CD14-positive monocyte (primary cell): ENCODE measurements around the gene DRD2. TPM values are rescaled to one million over a fixed set of nuclear protein-coding genes. Genes with fewer than 3 reads are reported as not detected.

Experiments used
- DNase-seq, 3 donors: peaks; one replicate each; pipeline ENCODE4 v3.0.0-alpha.2; 2011 to 2022
- H2AFZ ChIP-seq: 2 replicates; pipeline ENCODE4 v1.6.0; 2012; ENCODE audit warnings: mild to moderate bottlenecking, low read depth, low read length, inconsistent platforms; ENCODE audit not compliant: insufficient read depth, poor library complexity, severe bottlenecking
- H3K27ac ChIP-seq, 2 donors: 1 replicate in 1 of 2; 2 replicates in 1 of 2; pipeline ENCODE4 v1.5.1; 2012 to 2013; ENCODE audit warnings: low read length in 2 of 2, control low read depth in 1 of 2, inconsistent platforms in 1 of 2, low read depth in 1 of 2, mild to moderate bottlenecking in 1 of 2
- H3K27me3 ChIP-seq, 2 donors: one replicate each; pipeline versions ENCODE4 v1.6.0 to v1.6.1; 2011 to 2013; ENCODE audit warnings: low read length in 2 of 2; ENCODE audit not compliant: control insufficient read depth in 2 of 2, insufficient read depth in 2 of 2
- H3K36me3 ChIP-seq, 2 donors: replicated peaks in 1 of 2; 1 replicate in 1 of 2; 2 replicates in 1 of 2; pipeline versions ENCODE4 v1.5.1 to v1.6.1; 2012 to 2013; ENCODE audit warnings: low read length in 2 of 2, control low read depth in 1 of 2, inconsistent platforms in 1 of 2, mild to moderate bottlenecking in 1 of 2; ENCODE audit not compliant: insufficient read depth in 2 of 2, control insufficient read depth in 1 of 2
- H3K4me1 ChIP-seq, 2 donors: 1 replicate in 1 of 2; 2 replicates in 1 of 2; pipeline versions ENCODE4 v1.5.1 to v1.6.1; 2012 to 2013; ENCODE audit warnings: low read length in 2 of 2, control low read depth in 1 of 2, inconsistent platforms in 1 of 2, mild to moderate bottlenecking in 1 of 2, moderate library complexity in 1 of 2; ENCODE audit not compliant: insufficient read depth in 2 of 2, control insufficient read depth in 1 of 2
- H3K4me2 ChIP-seq: replicated peaks from 2 replicates; pipeline ENCODE3; 2012; ENCODE audit warnings: low read length, moderate library complexity, mild to moderate bottlenecking; ENCODE audit not compliant: poor library complexity, severe bottlenecking; ENCODE audit errors: extremely low read depth
- H3K4me3 ChIP-seq, 3 experiments: fragments of 200-600 bp in 1 of 3; sonication (generic) in 1 of 3; replicated peaks in 1 of 3; 1 replicate in 2 of 3; 2 replicates in 1 of 3; pipeline ENCODE4 v1.5.1; 2011 to 2013; ENCODE audit warnings: low read length in 3 of 3, mild to moderate bottlenecking in 3 of 3, control low read depth in 2 of 3, low read depth in 2 of 3, inconsistent platforms in 1 of 3, moderate library complexity in 1 of 3
- H3K79me2 ChIP-seq: 2 replicates; pipeline ENCODE4 v1.6.0; 2012; ENCODE audit warnings: mild to moderate bottlenecking, control low read depth, inconsistent platforms, low read length, moderate library complexity; ENCODE audit not compliant: insufficient read depth
- H3K9ac ChIP-seq: 2 replicates; pipeline ENCODE4 v1.6.0; 2017; ENCODE audit warnings: low read length, mild to moderate bottlenecking; ENCODE audit not compliant: insufficient read depth, poor library complexity, severe bottlenecking
- H3K9me3 ChIP-seq, 2 donors: replicated peaks in 1 of 2; 1 replicate in 1 of 2; 2 replicates in 1 of 2; pipeline versions ENCODE4 v1.5.1 to v1.6.1; 2012 to 2013; ENCODE audit warnings: low read length in 2 of 2, control low read depth in 1 of 2; ENCODE audit not compliant: control insufficient read depth in 1 of 2, insufficient read depth in 1 of 2
- H4K20me1 ChIP-seq: 2 replicates; pipeline ENCODE4 v1.6.0; 2012; ENCODE audit warnings: mild to moderate bottlenecking, low read length, control low read depth, moderate library complexity; ENCODE audit not compliant: insufficient read depth
- H3K27ac Mint-ChIP-seq, 7 donors: one replicate each; pipeline ENCODE4 v1.8.0; 2020; ENCODE audit warnings: mild to moderate bottlenecking in 7 of 7, mixed read lengths in 7 of 7, moderate library complexity in 6 of 7, inconsistent platforms in 2 of 7
- H3K27me3 Mint-ChIP-seq, 3 donors: one replicate each; pipeline ENCODE4 v1.8.0; 2021 to 2022; ENCODE audit warnings: low read depth in 3 of 3, mild to moderate bottlenecking in 3 of 3, mixed read lengths in 3 of 3, moderate library complexity in 3 of 3, inconsistent platforms in 1 of 3
- H3K36me3 Mint-ChIP-seq, 2 donors: one replicate each; pipeline ENCODE4 v1.8.0; 2020; ENCODE audit warnings: mixed read lengths in 2 of 2, inconsistent platforms in 1 of 2, mild to moderate bottlenecking in 1 of 2
- H3K4me1 Mint-ChIP-seq: one replicate; pipeline ENCODE4 v1.8.0; 2020; ENCODE audit warnings: mild to moderate bottlenecking, mixed read lengths
- H3K4me3 Mint-ChIP-seq, 2 donors: one replicate each; pipeline ENCODE4 v1.8.0; 2020; ENCODE audit warnings: mild to moderate bottlenecking in 2 of 2, mixed read lengths in 2 of 2, moderate library complexity in 1 of 2
- H3K9me3 Mint-ChIP-seq, 7 donors: one replicate each; pipeline ENCODE4 v1.8.0; 2020 to 2022; ENCODE audit warnings: mixed read lengths in 7 of 7, mild to moderate bottlenecking in 6 of 7, moderate library complexity in 6 of 7, inconsistent platforms in 2 of 7
- WGBS: methylation state at CpG from one replicate; pipeline ENCODE4 v1.1.5; 2013; ENCODE audit warnings: missing lambda C conversion rate; ENCODE audit not compliant: insufficient coverage; 5-methylcytosine and 5-hydroxymethylcytosine counted together
- intact Hi-C, 2 donors: fragments of 100-400 bp; cut with micrococcal nuclease; formaldehyde crosslinking; loops; one replicate each; pipeline versions ENCODE4 v1.15.0 to v1.15.1; 2023
- polyA plus RNA-seq, 3 donors: library from polyadenylated mRNA; depleted of rRNA in 1 of 3; unstranded in 2 of 3; stranded (reverse) in 1 of 3; fragments of 300-500 nt in 2 of 3; fragments of >200 nt in 1 of 3; fragmentation: Illumina TruSeq in 2 of 3; gene quantifications; 1 replicate in 2 of 3; 2 replicates in 1 of 3; pipeline ENCODE4 v1.2.3, GENCODE V29; 2012 to 2021
- TF ChIP-seq, protein P1 (sequence below): fragments of 200-600 bp; IDR thresholded peaks from one replicate; pipeline ENCODE4 v1.8.0; 2022; ENCODE audit warnings: antibody characterized with exemption, mild to moderate bottlenecking

Gene DRD2
- polyA plus RNA-seq, 3 donors = not detected

DNA sequence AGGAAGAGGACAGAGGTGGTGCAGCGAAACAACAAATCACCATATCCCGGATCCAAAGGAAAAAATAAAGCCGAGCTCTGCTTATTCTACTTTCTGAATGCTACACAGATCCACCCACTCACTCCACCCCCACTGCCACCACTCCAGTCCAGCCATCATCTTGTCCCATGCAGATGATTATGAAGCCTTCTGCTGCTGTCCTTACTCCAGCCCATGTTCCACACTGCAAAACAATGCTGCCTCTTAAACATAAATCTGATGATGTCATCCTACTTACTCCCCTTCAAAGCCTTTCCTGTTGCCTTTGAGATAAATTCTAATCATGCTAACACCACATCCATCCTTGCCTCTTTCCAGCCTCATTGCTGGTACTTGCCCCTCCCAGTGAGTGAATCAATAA, 6.5 kb upstream of the DRD2 start:
- Histone ChIP-seq H3K36me3 (no peaks in the 10 kb centered on the region), H3K27ac (no peak overlapping the region), H3K27me3 (peaks cover 11% of the 10 kb centered on the region in 2 donors), H3K4me3 (no peak overlapping the region), H4K20me1 (no peaks in the 10 kb centered on the region), H3K79me2 (no peaks in the 10 kb centered on the region), H3K4me2 (no peak overlapping the region), H3K4me1 (no peaks in the 10 kb centered on the region), H3K9me3 (no peaks in the 10 kb centered on the region), H3K9ac (no peak overlapping the region), H2AFZ (no peak overlapping the region)
- Mint-ChIP-seq H3K9me3 (peaks cover 0 to 4% (median 0%) of the 10 kb centered on the region in 7 donors), H3K4me3 (no peak overlapping the region), H3K27me3 (peaks cover 9 to 31% (median 15%) of the 10 kb centered on the region in 3 donors), H3K4me1 (no peaks in the 10 kb centered on the region), H3K27ac (no peak overlapping the region), H3K36me3 (no peaks in the 10 kb centered on the region)
- 77% methylated on average over 3 of the region's 3 CpGs for WGBS
- TF ChIP-seq, protein P1, sequence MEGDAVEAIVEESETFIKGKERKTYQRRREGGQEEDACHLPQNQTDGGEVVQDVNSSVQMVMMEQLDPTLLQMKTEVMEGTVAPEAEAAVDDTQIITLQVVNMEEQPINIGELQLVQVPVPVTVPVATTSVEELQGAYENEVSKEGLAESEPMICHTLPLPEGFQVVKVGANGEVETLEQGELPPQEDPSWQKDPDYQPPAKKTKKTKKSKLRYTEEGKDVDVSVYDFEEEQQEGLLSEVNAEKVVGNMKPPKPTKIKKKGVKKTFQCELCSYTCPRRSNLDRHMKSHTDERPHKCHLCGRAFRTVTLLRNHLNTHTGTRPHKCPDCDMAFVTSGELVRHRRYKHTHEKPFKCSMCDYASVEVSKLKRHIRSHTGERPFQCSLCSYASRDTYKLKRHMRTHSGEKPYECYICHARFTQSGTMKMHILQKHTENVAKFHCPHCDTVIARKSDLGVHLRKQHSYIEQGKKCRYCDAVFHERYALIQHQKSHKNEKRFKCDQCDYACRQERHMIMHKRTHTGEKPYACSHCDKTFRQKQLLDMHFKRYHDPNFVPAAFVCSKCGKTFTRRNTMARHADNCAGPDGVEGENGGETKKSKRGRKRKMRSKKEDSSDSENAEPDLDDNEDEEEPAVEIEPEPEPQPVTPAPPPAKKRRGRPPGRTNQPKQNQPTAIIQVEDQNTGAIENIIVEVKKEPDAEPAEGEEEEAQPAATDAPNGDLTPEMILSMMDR = no peak
- DNase-seq = no peak
- intact Hi-C loops = no loop called here

DNA sequence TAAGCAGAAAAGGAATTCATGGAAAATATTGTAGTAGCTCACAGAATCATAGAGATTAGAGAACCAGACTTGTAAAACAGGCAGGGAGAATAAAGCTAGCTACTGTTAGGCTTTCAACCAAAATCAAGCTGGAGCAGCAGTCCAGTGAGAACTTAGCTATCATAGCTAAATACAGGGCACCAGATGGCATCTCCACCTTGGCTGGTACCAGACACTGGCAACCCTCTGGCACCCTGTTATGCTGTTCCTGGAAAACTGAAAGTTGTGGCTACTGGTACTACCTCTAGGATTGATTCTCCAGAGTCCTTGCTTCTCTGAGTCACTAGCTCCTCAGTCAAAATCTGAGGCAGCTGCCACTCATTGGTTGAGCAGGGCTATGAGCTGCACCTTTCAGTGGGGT, 6.0 kb upstream of the DRD2 start:
- peaks cover 0 to 4% (median 0%) of the 10 kb centered on the region in 7 donors for H3K9me3 Mint-ChIP-seq
- TF ChIP-seq, protein P1 = no peak
- peaks cover 14 to 36% (median 19%) of the 10 kb centered on the region in 3 donors for H3K27me3 Mint-ChIP-seq
- H3K9me3 ChIP-seq = no peaks in the 10 kb centered on the region
- no peaks in the 10 kb centered on the region for H3K36me3 Mint-ChIP-seq
- no peak overlapping the region for H3K27ac Mint-ChIP-seq
- H3K27me3 ChIP-seq = peaks cover 15% of the 10 kb centered on the region in 2 donors
- H3K4me3 ChIP-seq = no peak overlapping the region
- H3K4me1 ChIP-seq = no peaks in the 10 kb centered on the region
- intact Hi-C loops = no loop called here
- no peak overlapping the region for H3K4me2 ChIP-seq
- H3K9ac ChIP-seq = no peak overlapping the region
- H3K27ac ChIP-seq = no peak overlapping the region
- no peaks in the 10 kb centered on the region for H3K79me2 ChIP-seq
- DNase-seq = no peak
- H2AFZ ChIP-seq = no peak overlapping the region
- H3K4me3 Mint-ChIP-seq = no peak overlapping the region
- H4K20me1 ChIP-seq = no peaks in the 10 kb centered on the region
- no peaks in the 10 kb centered on the region for H3K4me1 Mint-ChIP-seq
- no peaks in the 10 kb centered on the region for H3K36me3 ChIP-seq
